HG03342 (cell line): ENCODE measurements around the gene KLK7.

Experiments
- ATAC-seq: cut with Tn5 transposase; IDR thresholded peaks from one replicate; pipeline ENCODE4 v1.9.1; 2021; ENCODE audit warnings: mild to moderate bottlenecking, moderate library complexity; ENCODE audit not compliant: unreplicated experiment

The KLK7 gene

DNA sequence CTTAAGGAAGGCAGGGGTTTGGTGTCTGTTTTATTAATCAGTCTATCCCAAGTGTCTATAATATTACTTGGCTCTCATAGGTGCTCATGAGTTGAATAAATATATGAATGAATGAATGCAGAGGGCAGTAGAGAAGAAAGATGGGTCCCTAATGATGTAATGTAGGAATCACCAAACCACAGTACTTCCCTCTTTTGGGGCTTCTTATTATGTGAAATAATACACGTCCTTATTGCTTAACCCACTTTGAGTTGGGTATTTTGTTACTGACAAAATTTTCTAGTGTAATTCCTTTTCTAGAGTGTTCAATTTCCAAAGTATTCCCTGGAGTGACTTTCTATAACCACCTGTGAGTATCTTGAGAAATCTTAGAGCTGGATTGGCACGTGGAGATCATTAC is 44.1 kb downstream of the KLK7 start:
- no peak for ATAC-seq

DNA sequence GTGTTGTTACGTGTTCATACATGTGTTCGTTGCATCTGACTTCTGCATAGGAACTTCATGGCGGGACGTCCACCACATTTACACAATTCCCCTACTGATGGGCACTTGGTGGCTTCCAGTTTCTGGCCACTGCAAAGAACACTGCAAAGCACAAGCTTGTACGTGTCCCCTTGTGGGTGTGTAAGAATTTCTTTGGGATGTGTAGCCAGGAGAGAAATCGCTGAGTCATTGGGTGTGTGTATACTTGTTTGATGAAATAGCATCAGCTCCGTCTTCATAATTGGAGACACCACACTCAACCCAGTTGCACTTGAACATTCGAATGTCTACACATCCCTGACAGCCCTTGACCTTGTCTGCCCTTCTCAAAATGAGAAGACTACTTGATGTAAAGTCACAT is 50.1 kb downstream of the KLK7 start:
- no peak for ATAC-seq

DNA sequence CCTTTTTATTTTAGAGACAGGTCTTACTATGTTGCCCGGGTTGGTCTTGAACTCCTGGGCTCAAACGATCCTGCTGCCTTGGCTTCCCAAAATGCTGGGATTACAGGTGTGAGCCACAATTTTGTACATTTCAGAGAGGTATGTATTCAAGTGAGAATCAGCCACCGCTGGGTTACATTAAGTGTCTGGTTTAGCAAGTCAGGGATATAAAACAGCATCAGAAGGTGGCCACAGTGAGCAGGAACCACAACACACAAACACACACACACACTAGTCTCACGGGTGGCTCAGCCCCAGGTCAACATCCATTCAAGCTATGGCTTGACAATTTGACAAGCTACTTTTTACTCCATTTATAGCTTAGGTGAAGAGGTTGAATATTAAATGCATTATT is 51.0 kb downstream of the KLK7 start:
- ATAC-seq = no peak

DNA sequence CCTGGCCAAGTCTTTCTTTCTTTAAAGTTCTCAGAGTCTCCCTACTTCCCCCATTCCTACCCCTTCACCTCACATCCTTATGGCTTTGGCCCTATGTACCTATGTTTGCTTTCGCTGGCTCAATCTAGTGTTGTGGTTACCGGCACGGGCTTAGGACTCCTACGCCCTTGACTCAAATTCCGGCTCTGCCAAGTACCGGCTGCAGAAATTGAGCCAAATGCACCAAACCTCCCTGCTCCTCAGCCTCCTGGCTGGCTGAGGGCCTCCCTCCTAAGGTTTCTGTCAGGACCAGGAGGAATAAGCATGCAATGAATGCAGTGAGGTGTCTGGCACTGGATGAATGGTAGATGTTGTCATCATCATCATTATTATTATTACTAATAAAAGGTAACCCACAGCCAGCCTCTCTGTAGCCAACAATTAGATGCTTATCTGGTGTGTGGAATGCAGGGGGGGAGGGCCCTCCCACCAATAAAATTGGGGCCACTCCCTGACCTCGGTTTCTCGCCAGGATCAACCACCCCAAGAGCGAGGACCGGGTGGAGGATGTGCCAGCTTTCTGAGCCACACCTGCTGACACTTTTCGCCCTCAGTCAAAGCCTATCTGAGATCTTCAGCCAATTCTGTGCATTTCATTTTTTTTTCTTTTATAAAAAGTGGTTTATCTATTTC is 51.6 kb downstream of the KLK7 start:
- ATAC-seq = no peak

- ATAC-seq = no peak
Measured at GRCh38 chr19:50931023-50931422, 52.7 kb downstream of the KLK7 start.

- no peak for ATAC-seq
Measured at GRCh38 chr19:50928831-50929230, 54.9 kb downstream of the KLK7 start.
